NT2/D1 (cell line): ENCODE measurements around the gene IYD.

ENCODE experiments used
- DNase-seq: peaks from one replicate; pipeline ENCODE4 v3.0.0-alpha.2; 2011; ENCODE audit warnings: low read depth, low spot score
- H3K27me3 ChIP-seq: 2 replicates; pipeline ENCODE4 v1.6.0; 2011; ENCODE audit warnings: mild to moderate bottlenecking; ENCODE audit not compliant: insufficient read length, insufficient read depth
- H3K36me3 ChIP-seq: 2 replicates; pipeline ENCODE4 v1.6.1; 2011; ENCODE audit warnings: mild to moderate bottlenecking, low read length, mixed read lengths; ENCODE audit not compliant: insufficient read depth, insufficient read length
- H3K4me1 ChIP-seq: 2 replicates; pipeline ENCODE4 v1.5.1; 2011; ENCODE audit not compliant: insufficient read depth, insufficient read length
- H3K4me3 ChIP-seq: 2 replicates; pipeline ENCODE4 v1.5.1; 2011; ENCODE audit warnings: low read depth; ENCODE audit not compliant: insufficient read length
- H3K9ac ChIP-seq: 2 replicates; pipeline ENCODE4 v1.6.0; 2011; ENCODE audit warnings: low read depth; ENCODE audit not compliant: insufficient read length
- H3K9me3 ChIP-seq: 2 replicates; pipeline ENCODE4 v1.5.1; 2011; ENCODE audit warnings: mild to moderate bottlenecking, low read length; ENCODE audit not compliant: insufficient read depth
- SUZ12 ChIP-seq: IDR thresholded peaks from 2 replicates; pipeline ENCODE4 v1.6.1; 2011; ENCODE audit not compliant: insufficient read length, insufficient read depth; ENCODE audit errors: extremely low read depth
- YY1 ChIP-seq: IDR thresholded peaks from 2 replicates; pipeline ENCODE4 v1.6.1; 2011; ENCODE audit not compliant: insufficient read length, insufficient read depth
- ZNF274 ChIP-seq: IDR thresholded peaks from 2 replicates; pipeline ENCODE4 v1.6.1; 2011; ENCODE audit warnings: mild to moderate bottlenecking, low read depth, low read length

Gene IYD

GRCh38 chr6:150410906-150411305 lies 42.1 kb downstream of the IYD start:
- Histone ChIP-seq H3K36me3 (no peaks in the 10 kb centered on the region), H3K4me1 (no peaks in the 10 kb centered on the region), H3K27me3 (no peaks in the 10 kb centered on the region), H3K9me3 (no peaks in the 10 kb centered on the region), H3K9ac (no peak overlapping the region), H3K4me3 (no peak overlapping the region)
- TF ChIP-seq ZNF274 = no peak
- no peak for TF ChIP-seq SUZ12
- no peak for TF ChIP-seq YY1
- no peak for DNase-seq

GRCh38 chr6:150412221-150412620 lies 43.4 kb downstream of the IYD start:
- H3K4me3 ChIP-seq = no peak overlapping the region
- H3K4me1 ChIP-seq = no peaks in the 10 kb centered on the region
- DNase-seq = no peak
- no peaks in the 10 kb centered on the region for H3K36me3 ChIP-seq
- H3K9me3 ChIP-seq = no peaks in the 10 kb centered on the region
- H3K27me3 ChIP-seq = no peaks in the 10 kb centered on the region
- no peak for TF ChIP-seq YY1
- H3K9ac ChIP-seq = no peak overlapping the region

- Histone ChIP-seq H3K27me3 (no peaks in the 10 kb centered on the region), H3K4me1 (no peaks in the 10 kb centered on the region), H3K4me3 (no peak overlapping the region), H3K36me3 (no peaks in the 10 kb centered on the region), H3K9me3 (no peaks in the 10 kb centered on the region), H3K9ac (no peak overlapping the region)
- no peak for DNase-seq
- TF ChIP-seq ZNF274 = no peak
- TF ChIP-seq SUZ12 = no peak
Measured at GRCh38 chr6:150413198-150413597, 44.4 kb downstream of the IYD start.

- TF ChIP-seq SUZ12 (no peak), YY1 (no peak), ZNF274 (no peak)
- H3K4me1 ChIP-seq = no peaks in the 10 kb centered on the region
- H3K36me3 ChIP-seq = no peaks in the 10 kb centered on the region
- no peak for DNase-seq
- no peak overlapping the region for H3K9ac ChIP-seq
- no peaks in the 10 kb centered on the region for H3K9me3 ChIP-seq
- no peak overlapping the region for H3K4me3 ChIP-seq
- H3K27me3 ChIP-seq = no peaks in the 10 kb centered on the region
Measured at GRCh38 chr6:150413781-150414281, 45.0 kb downstream of the IYD start.

- no peak overlapping the region for H3K4me3 ChIP-seq
- H3K9ac ChIP-seq = no peak overlapping the region
- no peaks in the 10 kb centered on the region; the same call in 1 of the 2 replicates for H3K9me3 ChIP-seq
- no peaks in the 10 kb centered on the region for H3K36me3 ChIP-seq
- no peak for DNase-seq
- no peaks in the 10 kb centered on the region for H3K4me1 ChIP-seq
- H3K27me3 ChIP-seq = no peaks in the 10 kb centered on the region
- TF ChIP-seq ZNF274 (no peak), SUZ12 (no peak), YY1 (no peak)
Measured at GRCh38 chr6:150416128-150416527, 47.3 kb downstream of the IYD start.

GRCh38 chr6:150417250-150417649 lies 48.4 kb downstream of the IYD start:
- no peaks in the 10 kb centered on the region; the same call in 1 of the 2 replicates for H3K9me3 ChIP-seq
- no peak for DNase-seq
- H3K4me1 ChIP-seq = no peaks in the 10 kb centered on the region
- H3K36me3 ChIP-seq = no peaks in the 10 kb centered on the region
- no peak overlapping the region for H3K9ac ChIP-seq
- no peak overlapping the region for H3K4me3 ChIP-seq
- no peaks in the 10 kb centered on the region for H3K27me3 ChIP-seq
- TF ChIP-seq ZNF274 (no peak), SUZ12 (no peak), YY1 (no peak)

- TF ChIP-seq ZNF274 (no peak), YY1 (no peak), SUZ12 (no peak)
- DNase-seq = no peak
- Histone ChIP-seq H3K27me3 (no peaks in the 10 kb centered on the region), H3K4me3 (no peak overlapping the region), H3K4me1 (no peaks in the 10 kb centered on the region), H3K36me3 (no peaks in the 10 kb centered on the region), H3K9ac (no peak overlapping the region), H3K9me3 (no peaks in the 10 kb centered on the region; the same call in 1 of the 2 replicates)
Measured at GRCh38 chr6:150417899-150418826, 49.4 kb downstream of the IYD start.
